Measurements from ENCODE around the gene IL20RA.

DNA sequence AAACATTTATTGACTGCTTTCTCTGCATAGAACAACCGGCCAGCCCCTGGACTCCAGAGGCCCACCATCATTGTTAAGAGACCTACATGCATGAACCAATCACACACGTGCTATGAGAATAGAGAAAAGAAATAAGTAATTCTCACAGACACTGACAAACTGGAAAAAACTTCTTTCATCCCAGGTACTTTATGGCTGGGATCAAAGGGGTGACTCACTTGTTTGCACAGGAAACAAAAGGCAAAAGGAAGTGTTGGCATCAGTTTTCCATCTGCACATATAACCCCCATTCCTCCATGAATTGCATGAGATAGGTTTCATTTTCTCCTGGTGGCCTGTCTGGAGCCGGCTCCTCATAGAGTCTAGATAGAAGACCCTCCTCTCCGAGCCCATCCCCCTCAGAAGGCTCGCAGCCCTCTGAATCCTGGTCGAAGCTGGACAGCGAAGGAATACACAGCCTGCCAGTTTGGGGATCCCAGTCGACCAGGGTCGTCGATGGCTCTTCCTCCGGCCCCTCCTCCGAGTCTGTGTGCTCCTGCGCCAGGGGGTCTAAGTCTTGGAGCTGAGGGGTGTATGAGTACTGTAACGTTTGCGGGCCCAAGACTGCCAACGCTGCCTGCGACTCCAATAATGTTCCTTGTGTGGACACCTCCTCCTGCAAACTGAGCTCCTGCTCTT, 43.3 kb downstream of the IL20RA start:
- TF ChIP-seq, protein P1, sequence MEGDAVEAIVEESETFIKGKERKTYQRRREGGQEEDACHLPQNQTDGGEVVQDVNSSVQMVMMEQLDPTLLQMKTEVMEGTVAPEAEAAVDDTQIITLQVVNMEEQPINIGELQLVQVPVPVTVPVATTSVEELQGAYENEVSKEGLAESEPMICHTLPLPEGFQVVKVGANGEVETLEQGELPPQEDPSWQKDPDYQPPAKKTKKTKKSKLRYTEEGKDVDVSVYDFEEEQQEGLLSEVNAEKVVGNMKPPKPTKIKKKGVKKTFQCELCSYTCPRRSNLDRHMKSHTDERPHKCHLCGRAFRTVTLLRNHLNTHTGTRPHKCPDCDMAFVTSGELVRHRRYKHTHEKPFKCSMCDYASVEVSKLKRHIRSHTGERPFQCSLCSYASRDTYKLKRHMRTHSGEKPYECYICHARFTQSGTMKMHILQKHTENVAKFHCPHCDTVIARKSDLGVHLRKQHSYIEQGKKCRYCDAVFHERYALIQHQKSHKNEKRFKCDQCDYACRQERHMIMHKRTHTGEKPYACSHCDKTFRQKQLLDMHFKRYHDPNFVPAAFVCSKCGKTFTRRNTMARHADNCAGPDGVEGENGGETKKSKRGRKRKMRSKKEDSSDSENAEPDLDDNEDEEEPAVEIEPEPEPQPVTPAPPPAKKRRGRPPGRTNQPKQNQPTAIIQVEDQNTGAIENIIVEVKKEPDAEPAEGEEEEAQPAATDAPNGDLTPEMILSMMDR (conservative IDR thresholded peaks at IDR 0.05; ENCODE audit: low read depth in 2 of 2) = no peak
- TF ChIP-seq EZH2 (IDR thresholded peaks at IDR 0.05; ENCODE audit: low read depth, unreplicated experiment) = no peak
- no peak for TF ChIP-seq STAT1 (IDR thresholded peaks at IDR 0.05; ENCODE audit: unreplicated experiment)
- no peak for TF ChIP-seq POLR2AphosphoS5 (IDR thresholded peaks at IDR 0.05; ENCODE audit: low read depth)
- TF ChIP-seq, protein P2, sequence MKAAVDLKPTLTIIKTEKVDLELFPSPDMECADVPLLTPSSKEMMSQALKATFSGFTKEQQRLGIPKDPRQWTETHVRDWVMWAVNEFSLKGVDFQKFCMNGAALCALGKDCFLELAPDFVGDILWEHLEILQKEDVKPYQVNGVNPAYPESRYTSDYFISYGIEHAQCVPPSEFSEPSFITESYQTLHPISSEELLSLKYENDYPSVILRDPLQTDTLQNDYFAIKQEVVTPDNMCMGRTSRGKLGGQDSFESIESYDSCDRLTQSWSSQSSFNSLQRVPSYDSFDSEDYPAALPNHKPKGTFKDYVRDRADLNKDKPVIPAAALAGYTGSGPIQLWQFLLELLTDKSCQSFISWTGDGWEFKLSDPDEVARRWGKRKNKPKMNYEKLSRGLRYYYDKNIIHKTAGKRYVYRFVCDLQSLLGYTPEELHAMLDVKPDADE (IDR thresholded peaks at IDR 0.05) = no peak
- TF ChIP-seq EZH2phosphoT487 (IDR thresholded peaks at IDR 0.05; ENCODE audit: unreplicated experiment) = no peak
- TF ChIP-seq CREB1 (CRISPR knock-in tag; IDR thresholded peaks at IDR 0.05; ENCODE audit: low read depth) = no peak
